GM06990 (cell line): ENCODE data around the gene CTDSP2.

Experiments
- DNase-seq: peaks from one replicate; pipeline ENCODE4 v3.0.0-alpha.2; 2011; ENCODE audit not compliant: insufficient read length; ENCODE audit errors: extremely low read depth
- H3K27me3 ChIP-seq: replicated peaks from 2 replicates; pipeline ENCODE4 v1.6.0; 2011; ENCODE audit warnings: low read length; ENCODE audit not compliant: control insufficient read depth, insufficient read depth
- H3K36me3 ChIP-seq: 2 replicates; pipeline ENCODE4 v1.5.1; 2011; ENCODE audit warnings: low read length; ENCODE audit not compliant: control insufficient read depth, insufficient read depth
- H3K4me3 ChIP-seq: replicated peaks from 2 replicates; pipeline ENCODE4 v1.5.1; 2011; ENCODE audit warnings: low read depth, mild to moderate bottlenecking, control low read depth, low read length
- TF ChIP-seq, protein P1 (sequence below): IDR thresholded peaks from 2 replicates; pipeline ENCODE4 v1.5.1; 2011; ENCODE audit warnings: low read length, control low read depth, mild to moderate bottlenecking, inconsistent platforms; ENCODE audit not compliant: insufficient read depth, poor library complexity, severe bottlenecking

Gene CTDSP2

DNA sequence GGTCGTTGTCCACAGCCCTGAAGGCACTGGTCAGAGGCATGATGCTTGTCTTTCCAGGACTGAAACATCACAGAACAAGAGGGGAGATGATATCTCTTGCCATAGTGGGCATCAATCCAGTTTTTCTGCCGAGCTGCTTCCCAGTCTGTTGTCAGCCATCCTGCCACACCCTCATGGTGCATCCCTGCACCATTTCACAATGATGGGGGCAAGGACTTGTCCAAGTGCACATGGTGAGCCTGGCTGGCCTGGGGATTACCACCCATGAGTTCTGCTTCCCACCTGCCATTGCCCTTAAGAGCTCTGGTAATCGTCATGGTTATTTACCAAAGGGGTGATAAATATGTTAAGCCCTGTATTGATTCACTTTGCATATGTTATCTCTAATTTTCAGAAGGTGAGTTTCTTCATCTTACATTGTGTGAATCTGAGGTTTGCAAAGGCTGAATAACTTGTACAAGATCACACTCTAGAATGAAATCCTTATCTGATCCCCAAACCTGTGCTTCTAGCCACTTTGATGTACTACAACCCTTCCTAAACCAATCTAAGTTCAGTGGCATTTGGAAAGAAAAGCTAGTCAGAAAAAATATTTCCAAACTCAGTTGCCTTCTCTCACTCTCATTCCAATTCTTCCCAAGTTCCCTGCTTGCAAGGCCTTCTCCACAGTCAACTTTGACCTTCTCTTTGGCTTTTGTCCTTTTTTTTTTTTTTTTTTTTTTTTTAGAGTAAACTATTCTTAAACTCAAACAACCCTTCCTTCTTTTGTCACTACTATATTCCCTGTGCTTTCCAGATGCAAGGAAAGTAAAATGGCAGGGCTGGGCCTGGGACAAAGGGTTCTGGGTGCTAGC lies 30.3 kb downstream of the CTDSP2 start:
- TF ChIP-seq, protein P1, sequence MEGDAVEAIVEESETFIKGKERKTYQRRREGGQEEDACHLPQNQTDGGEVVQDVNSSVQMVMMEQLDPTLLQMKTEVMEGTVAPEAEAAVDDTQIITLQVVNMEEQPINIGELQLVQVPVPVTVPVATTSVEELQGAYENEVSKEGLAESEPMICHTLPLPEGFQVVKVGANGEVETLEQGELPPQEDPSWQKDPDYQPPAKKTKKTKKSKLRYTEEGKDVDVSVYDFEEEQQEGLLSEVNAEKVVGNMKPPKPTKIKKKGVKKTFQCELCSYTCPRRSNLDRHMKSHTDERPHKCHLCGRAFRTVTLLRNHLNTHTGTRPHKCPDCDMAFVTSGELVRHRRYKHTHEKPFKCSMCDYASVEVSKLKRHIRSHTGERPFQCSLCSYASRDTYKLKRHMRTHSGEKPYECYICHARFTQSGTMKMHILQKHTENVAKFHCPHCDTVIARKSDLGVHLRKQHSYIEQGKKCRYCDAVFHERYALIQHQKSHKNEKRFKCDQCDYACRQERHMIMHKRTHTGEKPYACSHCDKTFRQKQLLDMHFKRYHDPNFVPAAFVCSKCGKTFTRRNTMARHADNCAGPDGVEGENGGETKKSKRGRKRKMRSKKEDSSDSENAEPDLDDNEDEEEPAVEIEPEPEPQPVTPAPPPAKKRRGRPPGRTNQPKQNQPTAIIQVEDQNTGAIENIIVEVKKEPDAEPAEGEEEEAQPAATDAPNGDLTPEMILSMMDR, result no peak
- H3K36me3 ChIP-seq, result peaks cover 3% of the 10 kb centered on the region
- no peak for DNase-seq

DNA sequence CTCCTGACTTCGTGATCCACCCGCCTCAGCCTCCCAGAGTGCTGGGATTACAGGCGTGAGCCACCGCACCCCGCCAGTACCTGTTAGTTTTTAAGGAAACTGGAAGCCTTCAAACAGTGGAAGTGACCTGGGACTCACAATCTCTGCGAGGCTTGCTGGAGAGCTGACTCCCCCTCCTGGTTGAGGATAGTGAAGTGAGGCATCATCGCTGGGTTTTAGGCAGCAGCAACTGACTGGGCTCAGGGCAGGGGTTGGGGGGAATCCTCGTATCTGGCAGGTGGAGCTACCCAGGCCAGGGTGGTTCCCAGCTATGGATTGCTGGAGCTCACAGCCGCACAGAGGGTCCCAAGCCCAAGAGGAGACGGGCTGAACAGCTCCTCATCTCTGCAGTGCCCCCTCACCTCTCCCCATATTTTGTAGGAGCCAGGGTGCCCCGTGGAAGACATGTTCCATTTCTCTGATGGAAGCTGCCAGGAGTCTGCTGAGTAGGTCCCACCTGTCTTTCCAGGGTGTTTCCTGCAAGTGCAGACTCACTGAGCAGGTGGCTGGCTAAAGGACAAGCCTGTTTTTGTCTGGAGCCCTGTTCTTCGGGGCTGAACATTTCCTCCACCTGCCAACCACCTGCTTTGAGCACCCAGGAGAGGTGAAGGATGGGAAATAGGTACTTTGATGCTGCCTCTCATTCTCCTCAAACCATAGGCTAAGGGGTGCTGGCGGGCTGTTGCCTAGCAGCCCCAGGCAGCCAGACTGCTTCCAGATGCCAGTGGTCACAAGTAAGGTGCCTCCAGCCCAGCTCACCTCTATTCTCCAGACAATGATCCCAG lies 31.1 kb downstream of the CTDSP2 start:
- Histone ChIP-seq H3K36me3 (peaks cover 1% of the 10 kb centered on the region; the same call in 1 of the 2 replicates), H3K27me3 (no peaks in the 10 kb centered on the region), H3K4me3 (no peak overlapping the region)
- no peak for DNase-seq
- TF ChIP-seq, protein P1, result no peak

More for the DNA sequence above, 30.3 kb downstream of the CTDSP2 start:
- H3K4me3 ChIP-seq, result no peak overlapping the region
- no peaks in the 10 kb centered on the region for H3K27me3 ChIP-seq

DNA sequence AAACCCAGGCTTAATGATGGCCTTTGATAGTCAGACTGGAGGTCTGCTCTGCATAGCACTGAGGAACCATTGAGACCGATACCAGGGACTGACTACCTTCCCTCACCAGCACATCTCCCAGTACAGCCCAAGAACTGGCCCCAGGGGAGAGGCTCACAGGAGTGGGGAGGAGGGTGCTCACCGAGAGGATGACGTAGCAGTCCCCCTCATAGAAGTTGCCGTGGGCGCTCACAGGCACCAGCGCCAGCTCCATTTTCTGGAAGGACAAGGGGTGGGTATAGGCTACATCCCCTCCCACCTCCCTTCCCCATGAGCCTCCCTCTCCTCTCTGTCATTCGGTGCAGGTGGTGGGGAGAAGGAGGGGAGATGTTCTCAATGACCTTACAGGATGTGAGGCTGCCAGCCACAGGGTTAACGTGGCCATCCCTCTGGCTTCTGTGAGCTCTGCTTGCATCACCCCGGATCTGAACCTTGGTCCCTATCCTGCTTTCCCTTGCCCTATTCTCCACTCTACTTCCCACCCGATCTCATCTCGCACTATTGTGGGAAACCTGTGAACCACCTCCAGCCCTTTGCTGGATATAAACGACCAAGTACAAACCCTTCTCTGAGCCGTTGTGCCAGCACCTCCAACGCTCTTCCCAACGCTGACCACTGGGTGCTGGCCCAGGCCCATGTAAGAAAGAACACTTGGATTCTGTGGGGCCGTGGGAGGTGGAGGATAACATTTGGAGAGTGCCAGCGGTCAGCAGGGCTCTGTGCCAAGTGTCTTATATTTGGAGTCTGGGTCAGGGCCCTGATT lies 32.4 kb downstream of the CTDSP2 start:
- DNase-seq, result no peak
- Histone ChIP-seq H3K27me3 (no peaks in the 10 kb centered on the region), H3K36me3 (peaks cover 1% of the 10 kb centered on the region; the same call in 1 of the 2 replicates), H3K4me3 (no peak overlapping the region)
- TF ChIP-seq, protein P1, result no peak

DNA sequence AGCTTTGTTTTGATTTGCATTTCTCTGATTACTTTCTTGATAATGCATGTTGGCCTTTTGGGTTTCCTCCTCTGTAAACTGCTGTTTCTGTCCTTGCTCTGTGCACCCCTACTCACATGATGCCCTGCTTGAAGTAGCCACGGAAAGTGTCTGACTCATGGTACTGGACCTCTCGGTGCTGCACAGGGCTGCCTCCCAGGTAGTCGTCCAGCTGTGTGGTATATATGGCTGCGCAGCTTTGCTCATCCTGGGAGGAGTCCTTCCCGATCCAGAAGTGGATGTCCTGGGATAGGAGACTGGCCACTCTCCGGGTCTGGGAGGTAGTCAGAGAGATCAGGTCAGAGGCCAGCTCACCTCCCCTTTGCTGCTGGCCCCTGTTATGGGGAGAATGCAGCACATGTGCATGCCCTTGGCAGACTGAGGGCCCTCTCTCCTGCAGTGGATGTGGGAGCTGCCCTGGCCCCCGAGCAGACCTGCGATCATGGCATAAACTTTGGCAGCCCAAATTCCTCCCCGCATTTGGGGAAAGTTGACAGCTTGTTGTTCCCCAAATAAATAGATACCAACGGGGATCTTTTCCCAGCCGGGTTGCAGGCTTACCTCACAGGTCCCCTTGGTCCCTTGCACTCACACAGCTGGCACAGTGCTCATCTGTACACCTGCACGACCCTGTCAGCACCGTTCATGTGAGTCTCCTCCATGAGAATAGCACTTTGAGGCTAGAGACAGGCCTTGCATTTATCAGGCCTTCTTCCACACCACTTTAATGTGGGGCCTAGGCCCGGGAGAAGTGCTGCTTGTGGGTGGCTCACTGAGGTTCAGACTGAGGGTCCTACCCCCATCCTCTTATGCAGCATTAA lies 33.2 kb downstream of the CTDSP2 start:
- DNase-seq, result no peak
- no peak overlapping the region for H3K4me3 ChIP-seq
- TF ChIP-seq, protein P1, result no peak

More for the DNA sequence above, 33.2 kb downstream of the CTDSP2 start:
- Histone ChIP-seq H3K27me3 (no peaks in the 10 kb centered on the region), H3K36me3 (no peaks in the 10 kb centered on the region; the same call in 1 of the 2 replicates)
